ENCODE measurements around the gene DNAH7. TPM values are rescaled to one million over a fixed set of nuclear protein-coding genes. Genes with fewer than 3 reads are reported as not detected.

Gene DNAH7
- polyA plus RNA-seq, 1 donor: 1.5 TPM

GRCh38 chr2:195818106-195818505, 250.5 kb downstream of the DNAH7 start:
- no peaks in the 10 kb centered on the region for H3K27me3 ChIP-seq (ENCODE audit: control insufficient read depth, insufficient read depth, low read length)
- H3K36me3 ChIP-seq (ENCODE audit: control insufficient read depth, insufficient read depth, low read length): no peaks in the 10 kb centered on the region
- H3K4me1 ChIP-seq (ENCODE audit: control insufficient read depth, insufficient read depth, low read length): peaks cover 11% of the 10 kb centered on the region
- no peak overlapping the region for H3K4me3 ChIP-seq (ENCODE audit: low read length)
- peak overlapping the region; percentile 30 for H3K27ac ChIP-seq (ENCODE audit: low read length)
- H3K9me3 ChIP-seq (ENCODE audit: control insufficient read depth, low read depth, low read length): no peaks in the 10 kb centered on the region
- DNase-seq: peak in 1 of 2 donors; percentile 4

- DNase-seq: no peak
- WGBS (ENCODE audit: insufficient coverage, low lambda C conversion rate): 100% methylated on average over 2 of the region's 2 CpGs
Observed at GRCh38 chr2:195815083-195815482, 253.6 kb downstream of the DNAH7 start.

GRCh38 chr2:195813421-195813820, 255.2 kb downstream of the DNAH7 start:
- WGBS (ENCODE audit: insufficient coverage, low lambda C conversion rate): 33% methylated on average over 1 of the region's 3 CpGs
- Histone ChIP-seq H3K36me3 (ENCODE audit: control insufficient read depth, insufficient read depth, low read length) (no peaks in the 10 kb centered on the region), H3K27ac (ENCODE audit: low read length) (no peak overlapping the region), H3K27me3 (ENCODE audit: control insufficient read depth, insufficient read depth, low read length) (no peaks in the 10 kb centered on the region), H3K4me1 (ENCODE audit: control insufficient read depth, insufficient read depth, low read length) (peaks cover 5% of the 10 kb centered on the region), H3K4me3 (ENCODE audit: low read length) (no peak overlapping the region), H3K9me3 (ENCODE audit: control insufficient read depth, low read depth, low read length) (no peaks in the 10 kb centered on the region)
- no peak for DNase-seq

More at GRCh38 chr2:195815083-195815482, 253.6 kb downstream of the DNAH7 start:
- Histone ChIP-seq H3K36me3 (ENCODE audit: control insufficient read depth, insufficient read depth, low read length) (no peaks in the 10 kb centered on the region), H3K27me3 (ENCODE audit: control insufficient read depth, insufficient read depth, low read length) (no peaks in the 10 kb centered on the region), H3K4me1 (ENCODE audit: control insufficient read depth, insufficient read depth, low read length) (peaks cover 11% of the 10 kb centered on the region), H3K9me3 (ENCODE audit: control insufficient read depth, low read depth, low read length) (no peaks in the 10 kb centered on the region), H3K27ac (ENCODE audit: low read length) (no peak overlapping the region), H3K4me3 (ENCODE audit: low read length) (no peak overlapping the region)

- no peak for DNase-seq
- Histone ChIP-seq H3K27ac (ENCODE audit: low read length) (no peak overlapping the region), H3K9me3 (ENCODE audit: control insufficient read depth, low read depth, low read length) (no peaks in the 10 kb centered on the region), H3K4me3 (ENCODE audit: low read length) (no peak overlapping the region), H3K27me3 (ENCODE audit: control insufficient read depth, insufficient read depth, low read length) (no peaks in the 10 kb centered on the region), H3K36me3 (ENCODE audit: control insufficient read depth, insufficient read depth, low read length) (no peaks in the 10 kb centered on the region), H3K4me1 (ENCODE audit: control insufficient read depth, insufficient read depth, low read length) (no peaks in the 10 kb centered on the region)
- 86% methylated on average over 1 of the region's 4 CpGs for WGBS (ENCODE audit: insufficient coverage, low lambda C conversion rate)
Observed at GRCh38 chr2:195810340-195811098, 258.1 kb downstream of the DNAH7 start.

GRCh38 chr2:195808189-195808588, 260.4 kb downstream of the DNAH7 start:
- Histone ChIP-seq H3K36me3 (ENCODE audit: control insufficient read depth, insufficient read depth, low read length) (no peaks in the 10 kb centered on the region), H3K4me3 (ENCODE audit: low read length) (no peak overlapping the region), H3K4me1 (ENCODE audit: control insufficient read depth, insufficient read depth, low read length) (no peaks in the 10 kb centered on the region), H3K27me3 (ENCODE audit: control insufficient read depth, insufficient read depth, low read length) (no peaks in the 10 kb centered on the region), H3K9me3 (ENCODE audit: control insufficient read depth, low read depth, low read length) (no peaks in the 10 kb centered on the region), H3K27ac (ENCODE audit: low read length) (no peak overlapping the region)
- no peak for DNase-seq
- WGBS (ENCODE audit: insufficient coverage, low lambda C conversion rate): no CpG with 5 or more reads among the region's 1 CpG

- no peaks in the 10 kb centered on the region for H3K4me1 ChIP-seq (ENCODE audit: control insufficient read depth, insufficient read depth, low read length)
- 100% methylated on average over 1 of the region's 1 CpG for WGBS (ENCODE audit: insufficient coverage, low lambda C conversion rate)
- no peak for DNase-seq
- H3K4me3 ChIP-seq (ENCODE audit: low read length): no peak overlapping the region
- no peaks in the 10 kb centered on the region for H3K9me3 ChIP-seq (ENCODE audit: control insufficient read depth, low read depth, low read length)
- no peaks in the 10 kb centered on the region for H3K27me3 ChIP-seq (ENCODE audit: control insufficient read depth, insufficient read depth, low read length)
- H3K27ac ChIP-seq (ENCODE audit: low read length): no peak overlapping the region
- no peaks in the 10 kb centered on the region for H3K36me3 ChIP-seq (ENCODE audit: control insufficient read depth, insufficient read depth, low read length)
Observed at GRCh38 chr2:195805283-195805976, 263.2 kb downstream of the DNAH7 start.

GRCh38 chr2:195795879-195796278, 272.8 kb downstream of the DNAH7 start:
- Histone ChIP-seq H3K4me3 (ENCODE audit: low read length) (no peak overlapping the region), H3K4me1 (ENCODE audit: control insufficient read depth, insufficient read depth, low read length) (no peaks in the 10 kb centered on the region), H3K27me3 (ENCODE audit: control insufficient read depth, insufficient read depth, low read length) (no peaks in the 10 kb centered on the region), H3K9me3 (ENCODE audit: control insufficient read depth, low read depth, low read length) (no peaks in the 10 kb centered on the region), H3K36me3 (ENCODE audit: control insufficient read depth, insufficient read depth, low read length) (no peaks in the 10 kb centered on the region), H3K27ac (ENCODE audit: low read length) (no peak overlapping the region)
- no CpG with 5 or more reads among the region's 1 CpG for WGBS (ENCODE audit: insufficient coverage, low lambda C conversion rate)
- DNase-seq: no peak

GRCh38 chr2:195793881-195794280, 274.8 kb downstream of the DNAH7 start:
- Histone ChIP-seq H3K36me3 (ENCODE audit: control insufficient read depth, insufficient read depth, low read length) (no peaks in the 10 kb centered on the region), H3K4me1 (ENCODE audit: control insufficient read depth, insufficient read depth, low read length) (no peaks in the 10 kb centered on the region), H3K27ac (ENCODE audit: low read length) (no peak overlapping the region), H3K9me3 (ENCODE audit: control insufficient read depth, low read depth, low read length) (no peaks in the 10 kb centered on the region), H3K27me3 (ENCODE audit: control insufficient read depth, insufficient read depth, low read length) (no peaks in the 10 kb centered on the region), H3K4me3 (ENCODE audit: low read length) (no peak overlapping the region)
- no peak for DNase-seq
- WGBS (ENCODE audit: insufficient coverage, low lambda C conversion rate): no CpG with 5 or more reads among the region's 2 CpGs

- no CpG with 5 or more reads among the region's 2 CpGs for WGBS (ENCODE audit: insufficient coverage, low lambda C conversion rate)
- Histone ChIP-seq H3K4me3 (ENCODE audit: low read length) (no peak overlapping the region), H3K4me1 (ENCODE audit: control insufficient read depth, insufficient read depth, low read length) (no peaks in the 10 kb centered on the region), H3K9me3 (ENCODE audit: control insufficient read depth, low read depth, low read length) (peaks cover 2% of the 10 kb centered on the region), H3K27me3 (ENCODE audit: control insufficient read depth, insufficient read depth, low read length) (no peaks in the 10 kb centered on the region), H3K36me3 (ENCODE audit: control insufficient read depth, insufficient read depth, low read length) (no peaks in the 10 kb centered on the region), H3K27ac (ENCODE audit: low read length) (no peak overlapping the region)
- DNase-seq: no peak
Observed at GRCh38 chr2:195782156-195782555, 286.5 kb downstream of the DNAH7 start.

GRCh38 chr2:195779491-195779890, 289.1 kb downstream of the DNAH7 start:
- WGBS (ENCODE audit: insufficient coverage, low lambda C conversion rate): no CpG with 5 or more reads among the region's 2 CpGs
- H3K4me1 ChIP-seq (ENCODE audit: control insufficient read depth, insufficient read depth, low read length): no peaks in the 10 kb centered on the region

GRCh38 chr2:195769975-195770374, 298.7 kb downstream of the DNAH7 start:
- Histone ChIP-seq H3K4me1 (ENCODE audit: control insufficient read depth, insufficient read depth, low read length) (no peaks in the 10 kb centered on the region), H3K36me3 (ENCODE audit: control insufficient read depth, insufficient read depth, low read length) (no peaks in the 10 kb centered on the region), H3K27ac (ENCODE audit: low read length) (no peak overlapping the region), H3K27me3 (ENCODE audit: control insufficient read depth, insufficient read depth, low read length) (no peaks in the 10 kb centered on the region), H3K4me3 (ENCODE audit: low read length) (no peak overlapping the region), H3K9me3 (ENCODE audit: control insufficient read depth, low read depth, low read length) (peaks cover 3% of the 10 kb centered on the region)
- DNase-seq: no peak

More at GRCh38 chr2:195779491-195779890, 289.1 kb downstream of the DNAH7 start:
- H3K27ac ChIP-seq (ENCODE audit: low read length): no peak overlapping the region
- DNase-seq: no peak
- H3K4me3 ChIP-seq (ENCODE audit: low read length): no peak overlapping the region
- H3K27me3 ChIP-seq (ENCODE audit: control insufficient read depth, insufficient read depth, low read length): no peaks in the 10 kb centered on the region
- no peaks in the 10 kb centered on the region for H3K9me3 ChIP-seq (ENCODE audit: control insufficient read depth, low read depth, low read length)
- no peaks in the 10 kb centered on the region for H3K36me3 ChIP-seq (ENCODE audit: control insufficient read depth, insufficient read depth, low read length)

All from large intestine (tissue), 3 donors.